Thoracic aorta (tissue), 2 donors: ENCODE results near the gene IL15RA. TPM values are rescaled to one million over a fixed set of nuclear protein-coding genes. Genes with fewer than 3 reads are reported as not detected.

Experiments
- ATAC-seq: fragments of 150-250 bp; one replicate; pipeline ENCODE4 v1.8.0; 2017; ENCODE audit warnings: low read depth; ENCODE audit not compliant: insufficient number of reproducible peaks, low FRiP score
- DNase-seq: peaks from one replicate; pipeline ENCODE4 v3.0.0-alpha.2; 2020; ENCODE audit warnings: low spot score
- H3K27ac ChIP-seq, 2 donors: fragments of 200-600 bp; sonication (generic); 1 replicate in 1 of 2; 2 replicates in 1 of 2; pipeline ENCODE4 v1.5.1; 2016; ENCODE audit warnings: mild to moderate bottlenecking in 2 of 2, moderate library complexity in 2 of 2
- H3K27me3 ChIP-seq: fragments of 200-600 bp; sonication (generic); replicated peaks from 2 replicates; pipeline ENCODE4 v1.6.0; 2016; ENCODE audit warnings: mild to moderate bottlenecking; ENCODE audit not compliant: insufficient read depth
- H3K36me3 ChIP-seq: fragments of 200-600 bp; sonication (generic); one replicate; pipeline ENCODE4 v1.5.1; 2016
- H3K4me1 ChIP-seq, 2 donors: fragments of 200-600 bp; sonication (generic); 1 replicate in 1 of 2; 2 replicates in 1 of 2; pipeline versions ENCODE4 v1.5.1 to v1.6.0; 2016; ENCODE audit warnings: low read depth in 2 of 2, mild to moderate bottlenecking in 1 of 2; ENCODE audit not compliant: control insufficient read depth in 1 of 2
- H3K4me3 ChIP-seq: fragments of 200-600 bp; sonication (generic); 2 replicates; pipeline ENCODE4 v1.5.1; 2016; ENCODE audit warnings: mild to moderate bottlenecking
- H3K9me3 ChIP-seq: fragments of 200-600 bp; sonication (generic); 2 replicates; pipeline ENCODE4 v1.5.1; 2016
- total RNA-seq, 2 donors: library from RNA; depleted of rRNA; stranded (reverse); fragments of >200 nt; gene quantifications; one replicate each; pipeline versions ENCODE4 v1.1.0 to v1.2.3, GENCODE V29; 2016
- TF ChIP-seq, protein P1 (sequence below): fragments of 200-600 bp; sonication (generic); IDR thresholded peaks from one replicate; pipeline ENCODE4 v1.5.1; 2019; ENCODE audit warnings: antibody characterized with exemption

The IL15RA gene
- total RNA-seq, 2 donors from 2014 or later = 34.4 to 44.1 TPM

DNA sequence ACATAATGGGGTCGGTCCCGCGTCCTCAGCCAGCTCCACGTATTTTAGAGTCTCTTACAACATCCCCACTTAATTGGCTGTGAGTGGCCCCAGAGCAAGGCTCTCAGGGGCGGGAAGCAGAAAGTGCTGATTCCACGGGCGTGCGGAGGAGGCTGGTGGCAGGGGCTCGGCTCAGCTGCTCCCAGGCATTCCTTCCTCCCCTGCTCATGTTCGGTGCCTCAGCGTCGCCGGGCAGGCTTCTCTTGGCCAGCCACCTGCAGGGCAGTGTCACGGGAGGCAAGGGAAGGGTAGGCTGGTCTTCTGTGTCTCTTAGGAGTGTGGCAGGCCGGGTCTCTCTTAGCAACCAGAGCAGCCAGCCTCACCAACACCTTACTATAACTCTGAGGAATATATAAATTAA lies 33.8 kb downstream of the IL15RA start:
- TF ChIP-seq, protein P1, sequence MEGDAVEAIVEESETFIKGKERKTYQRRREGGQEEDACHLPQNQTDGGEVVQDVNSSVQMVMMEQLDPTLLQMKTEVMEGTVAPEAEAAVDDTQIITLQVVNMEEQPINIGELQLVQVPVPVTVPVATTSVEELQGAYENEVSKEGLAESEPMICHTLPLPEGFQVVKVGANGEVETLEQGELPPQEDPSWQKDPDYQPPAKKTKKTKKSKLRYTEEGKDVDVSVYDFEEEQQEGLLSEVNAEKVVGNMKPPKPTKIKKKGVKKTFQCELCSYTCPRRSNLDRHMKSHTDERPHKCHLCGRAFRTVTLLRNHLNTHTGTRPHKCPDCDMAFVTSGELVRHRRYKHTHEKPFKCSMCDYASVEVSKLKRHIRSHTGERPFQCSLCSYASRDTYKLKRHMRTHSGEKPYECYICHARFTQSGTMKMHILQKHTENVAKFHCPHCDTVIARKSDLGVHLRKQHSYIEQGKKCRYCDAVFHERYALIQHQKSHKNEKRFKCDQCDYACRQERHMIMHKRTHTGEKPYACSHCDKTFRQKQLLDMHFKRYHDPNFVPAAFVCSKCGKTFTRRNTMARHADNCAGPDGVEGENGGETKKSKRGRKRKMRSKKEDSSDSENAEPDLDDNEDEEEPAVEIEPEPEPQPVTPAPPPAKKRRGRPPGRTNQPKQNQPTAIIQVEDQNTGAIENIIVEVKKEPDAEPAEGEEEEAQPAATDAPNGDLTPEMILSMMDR = no peak
- no peaks in the 10 kb centered on the region for H3K36me3 ChIP-seq
- H3K27ac ChIP-seq = peak overlapping the region; percentile 97 to 99
- peaks cover 31 to 58% of the 10 kb centered on the region in 2 donors for H3K4me1 ChIP-seq
- H3K27me3 ChIP-seq = no peaks in the 10 kb centered on the region
- no peaks in the 10 kb centered on the region for H3K9me3 ChIP-seq
- ATAC-seq = no peak
- no peak for DNase-seq
- H3K4me3 ChIP-seq = peak overlapping the region; percentile 56

- Histone ChIP-seq H3K9me3 (no peaks in the 10 kb centered on the region), H3K4me3 (no peak overlapping the region), H3K36me3 (peaks cover 7% of the 10 kb centered on the region), H3K27me3 (no peaks in the 10 kb centered on the region), H3K27ac (peak overlapping the region; percentile 35 to 99), H3K4me1 (peaks cover 31 to 58% of the 10 kb centered on the region in 2 donors)
- ATAC-seq = no peak
- TF ChIP-seq, protein P1 = no peak
- DNase-seq = no peak
Observed at GRCh38 chr10:5942474-5942873, 34.9 kb downstream of the IL15RA start.

DNA sequence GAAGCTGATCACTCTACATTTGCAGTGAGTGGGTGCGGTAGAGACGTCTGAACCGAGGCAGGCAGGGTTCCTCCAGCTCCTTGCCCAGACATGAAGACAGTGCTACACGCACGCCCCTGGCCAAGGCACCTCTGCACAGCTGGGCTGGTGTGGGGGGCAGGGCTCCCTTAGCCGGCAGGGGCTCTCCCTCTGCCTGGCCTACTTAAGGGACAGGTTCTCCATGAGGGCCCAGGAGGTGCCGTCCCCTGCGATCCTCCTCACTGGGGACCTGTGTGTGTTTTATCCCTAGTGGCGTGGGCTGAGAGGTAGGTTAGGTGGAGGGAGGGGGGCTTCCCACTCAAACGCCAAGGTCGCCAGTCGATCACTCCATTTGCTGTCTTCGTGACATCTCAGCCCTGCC lies 35.3 kb downstream of the IL15RA start:
- Histone ChIP-seq H3K9me3 (no peaks in the 10 kb centered on the region), H3K27ac (peak overlapping the region; percentile 35 to 99), H3K4me3 (no peak overlapping the region), H3K36me3 (peaks cover 11% of the 10 kb centered on the region), H3K4me1 (peaks cover 31 to 55% of the 10 kb centered on the region in 2 donors), H3K27me3 (no peaks in the 10 kb centered on the region)
- TF ChIP-seq, protein P1 = no peak
- no peak for ATAC-seq
- DNase-seq = no peak

GRCh38 chr10:5941579-5941978 lies 35.8 kb downstream of the IL15RA start:
- H3K4me1 ChIP-seq = peaks cover 28 to 51% of the 10 kb centered on the region in 2 donors
- no peaks in the 10 kb centered on the region for H3K9me3 ChIP-seq
- H3K4me3 ChIP-seq = no peak overlapping the region
- peaks cover 15% of the 10 kb centered on the region for H3K36me3 ChIP-seq
- DNase-seq (no peak), ATAC-seq (no peak)
- H3K27ac ChIP-seq = peak overlapping the region; percentile 35 to 99
- TF ChIP-seq, protein P1 = no peak
- no peaks in the 10 kb centered on the region for H3K27me3 ChIP-seq

- ATAC-seq = no peak
- peaks cover 21 to 43% of the 10 kb centered on the region in 2 donors for H3K4me1 ChIP-seq
- H3K9me3 ChIP-seq = no peaks in the 10 kb centered on the region
- H3K27me3 ChIP-seq = no peaks in the 10 kb centered on the region
- TF ChIP-seq, protein P1 = no peak
- H3K27ac ChIP-seq = no peak overlapping the region
- DNase-seq = no peak
- H3K36me3 ChIP-seq = peaks cover 19% of the 10 kb centered on the region
- H3K4me3 ChIP-seq = no peak overlapping the region
Observed at GRCh38 chr10:5940807-5941218, 36.5 kb downstream of the IL15RA start.
